Rectal smooth muscle tissue (tissue), 1 donor: ENCODE measurements around the gene THAP12.

Experiments used
- H3K27ac ChIP-seq: one replicate; pipeline ENCODE4 v1.7.0; 2013; ENCODE audit warnings: low read depth, low read length, inconsistent platforms
- H3K27me3 ChIP-seq: one replicate; pipeline ENCODE4 v1.7.0; 2013; ENCODE audit warnings: low read length; ENCODE audit not compliant: control insufficient read depth, insufficient read depth
- H3K36me3 ChIP-seq: one replicate; pipeline ENCODE4 v1.7.0; 2013; ENCODE audit warnings: low read length; ENCODE audit not compliant: control insufficient read depth, insufficient read depth
- H3K4me1 ChIP-seq: one replicate; pipeline ENCODE4 v1.7.0; 2013; ENCODE audit warnings: low read length; ENCODE audit not compliant: control insufficient read depth, insufficient read depth
- H3K4me3 ChIP-seq: one replicate; pipeline ENCODE4 v1.7.0; 2013; ENCODE audit warnings: low read length
- H3K9ac ChIP-seq: one replicate; pipeline ENCODE4 v1.7.0; 2013; ENCODE audit warnings: low read length

Gene THAP12

GRCh38 chr11:76395296-76395695 is 14.4 kb upstream of the THAP12 start:
- H3K4me3 ChIP-seq = no peak overlapping the region
- no peaks in the 10 kb centered on the region for H3K4me1 ChIP-seq
- H3K36me3 ChIP-seq = no peaks in the 10 kb centered on the region
- H3K27me3 ChIP-seq = no peaks in the 10 kb centered on the region
- H3K27ac ChIP-seq = no peak overlapping the region
- H3K9ac ChIP-seq = no peak overlapping the region

- H3K4me1 ChIP-seq = no peaks in the 10 kb centered on the region
- H3K36me3 ChIP-seq = no peaks in the 10 kb centered on the region
- no peaks in the 10 kb centered on the region for H3K27me3 ChIP-seq
- H3K9ac ChIP-seq = no peak overlapping the region
- no peak overlapping the region for H3K4me3 ChIP-seq
- H3K27ac ChIP-seq = no peak overlapping the region
Observed at GRCh38 chr11:76394411-76394810, 13.5 kb upstream of the THAP12 start.

GRCh38 chr11:76392870-76393269 is 11.9 kb upstream of the THAP12 start:
- no peaks in the 10 kb centered on the region for H3K27me3 ChIP-seq
- H3K27ac ChIP-seq = no peak overlapping the region
- H3K4me1 ChIP-seq = no peaks in the 10 kb centered on the region
- H3K4me3 ChIP-seq = no peak overlapping the region
- H3K9ac ChIP-seq = no peak overlapping the region
- no peaks in the 10 kb centered on the region for H3K36me3 ChIP-seq

- no peak overlapping the region for H3K27ac ChIP-seq
- H3K4me1 ChIP-seq = no peaks in the 10 kb centered on the region
Observed at GRCh38 chr11:76391811-76392475, 11.0 kb upstream of the THAP12 start.

GRCh38 chr11:76391021-76391420 is 10.1 kb upstream of the THAP12 start:
- H3K4me3 ChIP-seq = no peak overlapping the region
- no peak overlapping the region for H3K9ac ChIP-seq
- H3K27me3 ChIP-seq = no peaks in the 10 kb centered on the region
- H3K27ac ChIP-seq = no peak overlapping the region
- H3K36me3 ChIP-seq = no peaks in the 10 kb centered on the region
- H3K4me1 ChIP-seq = no peaks in the 10 kb centered on the region

More at GRCh38 chr11:76391811-76392475, 11.0 kb upstream of the THAP12 start:
- no peaks in the 10 kb centered on the region for H3K27me3 ChIP-seq
- H3K36me3 ChIP-seq = no peaks in the 10 kb centered on the region
- H3K9ac ChIP-seq = no peak overlapping the region
- no peak overlapping the region for H3K4me3 ChIP-seq

GRCh38 chr11:76388408-76388807 is 7.5 kb upstream of the THAP12 start:
- Histone ChIP-seq H3K4me3 (no peak overlapping the region), H3K27me3 (no peaks in the 10 kb centered on the region), H3K4me1 (no peaks in the 10 kb centered on the region), H3K36me3 (no peaks in the 10 kb centered on the region), H3K9ac (no peak overlapping the region), H3K27ac (no peak overlapping the region)

GRCh38 chr11:76385903-76386302 is 5.0 kb upstream of the THAP12 start:
- H3K36me3 ChIP-seq = no peaks in the 10 kb centered on the region
- no peak overlapping the region for H3K4me3 ChIP-seq
- H3K9ac ChIP-seq = no peak overlapping the region
- H3K4me1 ChIP-seq = no peaks in the 10 kb centered on the region
- H3K27me3 ChIP-seq = no peaks in the 10 kb centered on the region
- H3K27ac ChIP-seq = no peak overlapping the region

- no peak overlapping the region for H3K4me3 ChIP-seq
- H3K27me3 ChIP-seq = no peaks in the 10 kb centered on the region
- no peak overlapping the region for H3K9ac ChIP-seq
- H3K36me3 ChIP-seq = no peaks in the 10 kb centered on the region
- H3K27ac ChIP-seq = no peak overlapping the region
- H3K4me1 ChIP-seq = no peaks in the 10 kb centered on the region
Observed at GRCh38 chr11:76382209-76382608, 1.3 kb upstream of the THAP12 start.

- Histone ChIP-seq H3K4me3 (peak overlapping the region; percentile 85), H3K36me3 (no peaks in the 10 kb centered on the region), H3K27me3 (no peaks in the 10 kb centered on the region), H3K4me1 (no peaks in the 10 kb centered on the region), H3K9ac (peak overlapping the region; percentile 40), H3K27ac (peak overlapping the region; percentile 65)
Observed at GRCh38 chr11:76380159-76380976, 564 bp downstream of the THAP12 start.

- Histone ChIP-seq H3K4me1 (no peaks in the 10 kb centered on the region), H3K4me3 (peak overlapping the region; percentile 85), H3K36me3 (no peaks in the 10 kb centered on the region), H3K9ac (no peak overlapping the region), H3K27me3 (no peaks in the 10 kb centered on the region), H3K27ac (no peak overlapping the region)
Observed at GRCh38 chr11:76379807-76380158, 1.1 kb downstream of the THAP12 start.

GRCh38 chr11:76376746-76377558 is 4.0 kb downstream of the THAP12 start:
- Histone ChIP-seq H3K27ac (no peak overlapping the region), H3K4me3 (no peak overlapping the region), H3K27me3 (no peaks in the 10 kb centered on the region), H3K4me1 (no peaks in the 10 kb centered on the region), H3K36me3 (no peaks in the 10 kb centered on the region), H3K9ac (no peak overlapping the region)

GRCh38 chr11:76371170-76371569 is 9.8 kb downstream of the THAP12 start:
- H3K27ac ChIP-seq = no peak overlapping the region
- no peaks in the 10 kb centered on the region for H3K4me1 ChIP-seq

More at GRCh38 chr11:76371170-76371569, 9.8 kb downstream of the THAP12 start:
- H3K9ac ChIP-seq = no peak overlapping the region
- no peaks in the 10 kb centered on the region for H3K36me3 ChIP-seq
- H3K4me3 ChIP-seq = no peak overlapping the region
- no peaks in the 10 kb centered on the region for H3K27me3 ChIP-seq
